ENCODE measurements around the gene PLEKHH3. TPM values are rescaled to one million over a fixed set of nuclear protein-coding genes. Genes with fewer than 3 reads are reported as not detected.

PLEKHH3 gene
- total RNA-seq, 1 experiment from 2014 or later = 66.3 TPM

DNA sequence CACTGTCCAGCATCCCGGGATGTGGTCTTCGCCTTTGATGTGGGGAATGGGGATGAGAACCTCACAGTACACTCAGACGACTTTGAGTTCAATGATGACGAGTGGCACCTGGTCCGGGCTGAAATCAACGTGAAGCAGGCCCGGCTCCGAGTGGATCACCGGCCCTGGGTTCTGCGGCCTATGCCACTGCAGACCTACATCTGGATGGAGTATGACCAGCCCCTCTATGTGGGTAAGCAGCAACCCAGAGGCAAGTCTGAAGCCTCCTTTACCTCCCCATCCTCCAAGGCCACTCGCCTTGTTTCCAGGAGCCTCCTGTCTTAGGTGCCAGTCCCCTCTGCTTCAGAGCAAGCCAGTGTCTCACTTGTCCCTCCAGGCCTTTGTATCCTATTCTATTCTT, 15.7 kb upstream of the PLEKHH3 start:
- no TSS peak for BruUV-seq (replicated peaks)
- intact Hi-C loops (cut with micrococcal nuclease) = no loop called here
- H3K9ac ChIP-seq (ENCODE audit: low read length) = no peak overlapping the region
- H3K27me3 ChIP-seq (ENCODE audit: insufficient read depth, low read length) = no peaks in the 10 kb centered on the region
- H4K20me1 ChIP-seq (ENCODE audit: insufficient read depth) = no peaks in the 10 kb centered on the region
- H3K9me3 ChIP-seq (ENCODE audit: control insufficient read depth in 1 of 2, insufficient read depth in 1 of 2, low read depth in 1 of 2, low read length in 2 of 2) = no peaks in the 10 kb centered on the region
- H3K4me2 ChIP-seq (ENCODE audit: low read length) = no peak overlapping the region
- H3K36me3 ChIP-seq (ENCODE audit: control insufficient read depth in 1 of 2, insufficient read depth in 2 of 2, low read length in 2 of 2) = no peaks in the 10 kb centered on the region; a peak in 1 of 4 replicates
- POLR2A ChIA-PET = no interaction called here
- no peaks in the 10 kb centered on the region for H3K79me2 ChIP-seq (ENCODE audit: insufficient read depth, low read length)
- no peak overlapping the region for H2AFZ ChIP-seq (ENCODE audit: low read depth, low read length, poor library complexity, severe bottlenecking)
- no peak overlapping the region for H3K4me3 ChIP-seq (replicated peaks in 1 of 2; ENCODE audit: low read depth in 1 of 2, low read length in 2 of 2)
- CTCF ChIA-PET = no interaction called here
- H3K4me1 ChIP-seq (ENCODE audit: control insufficient read depth in 1 of 2, insufficient read depth in 2 of 2, low read length in 2 of 2) = no peaks in the 10 kb centered on the region
- RAD21 ChIA-PET (ENCODE audit: low non-redundant PET in 1 of 2, low total read pairs in 2 of 2, uncharacterized antibody in 2 of 2, unreplicated experiment in 2 of 2) = no interaction called here
- DNase-seq (ENCODE audit: low read depth, low spot score) (no peak), ATAC-seq (no peak)
- TF ChIP-seq, protein P1, sequence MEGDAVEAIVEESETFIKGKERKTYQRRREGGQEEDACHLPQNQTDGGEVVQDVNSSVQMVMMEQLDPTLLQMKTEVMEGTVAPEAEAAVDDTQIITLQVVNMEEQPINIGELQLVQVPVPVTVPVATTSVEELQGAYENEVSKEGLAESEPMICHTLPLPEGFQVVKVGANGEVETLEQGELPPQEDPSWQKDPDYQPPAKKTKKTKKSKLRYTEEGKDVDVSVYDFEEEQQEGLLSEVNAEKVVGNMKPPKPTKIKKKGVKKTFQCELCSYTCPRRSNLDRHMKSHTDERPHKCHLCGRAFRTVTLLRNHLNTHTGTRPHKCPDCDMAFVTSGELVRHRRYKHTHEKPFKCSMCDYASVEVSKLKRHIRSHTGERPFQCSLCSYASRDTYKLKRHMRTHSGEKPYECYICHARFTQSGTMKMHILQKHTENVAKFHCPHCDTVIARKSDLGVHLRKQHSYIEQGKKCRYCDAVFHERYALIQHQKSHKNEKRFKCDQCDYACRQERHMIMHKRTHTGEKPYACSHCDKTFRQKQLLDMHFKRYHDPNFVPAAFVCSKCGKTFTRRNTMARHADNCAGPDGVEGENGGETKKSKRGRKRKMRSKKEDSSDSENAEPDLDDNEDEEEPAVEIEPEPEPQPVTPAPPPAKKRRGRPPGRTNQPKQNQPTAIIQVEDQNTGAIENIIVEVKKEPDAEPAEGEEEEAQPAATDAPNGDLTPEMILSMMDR (IDR thresholded peaks at IDR 0.05 in 2 of 3, conservative IDR thresholded peaks at IDR 0.05 in 1 of 3; ENCODE audit: borderline replicate concordance in 1 of 3, insufficient read depth in 1 of 3, low read depth in 2 of 3, low read length in 2 of 3) = no peak
- TF ChIP-seq JUND (IDR thresholded peaks at IDR 0.05) (no peak), EGR1 (IDR thresholded peaks at IDR 0.05; ENCODE audit: low read depth) (no peak), ELF1 (IDR thresholded peaks at IDR 0.05; ENCODE audit: borderline replicate concordance, low read depth) (no peak), POLR2AphosphoS5 (IDR thresholded peaks at IDR 0.05; ENCODE audit: low read depth, low read length) (no peak), YY1 (IDR thresholded peaks at IDR 0.05; ENCODE audit: extremely low read depth, insufficient replicate concordance, low read depth, low read length) (no peak), SRF (IDR thresholded peaks at IDR 0.05; ENCODE audit: low read depth) (no peak), SP1 (IDR thresholded peaks at IDR 0.05; ENCODE audit: low read depth) (no peak)
- TF ChIP-seq, protein P2, sequence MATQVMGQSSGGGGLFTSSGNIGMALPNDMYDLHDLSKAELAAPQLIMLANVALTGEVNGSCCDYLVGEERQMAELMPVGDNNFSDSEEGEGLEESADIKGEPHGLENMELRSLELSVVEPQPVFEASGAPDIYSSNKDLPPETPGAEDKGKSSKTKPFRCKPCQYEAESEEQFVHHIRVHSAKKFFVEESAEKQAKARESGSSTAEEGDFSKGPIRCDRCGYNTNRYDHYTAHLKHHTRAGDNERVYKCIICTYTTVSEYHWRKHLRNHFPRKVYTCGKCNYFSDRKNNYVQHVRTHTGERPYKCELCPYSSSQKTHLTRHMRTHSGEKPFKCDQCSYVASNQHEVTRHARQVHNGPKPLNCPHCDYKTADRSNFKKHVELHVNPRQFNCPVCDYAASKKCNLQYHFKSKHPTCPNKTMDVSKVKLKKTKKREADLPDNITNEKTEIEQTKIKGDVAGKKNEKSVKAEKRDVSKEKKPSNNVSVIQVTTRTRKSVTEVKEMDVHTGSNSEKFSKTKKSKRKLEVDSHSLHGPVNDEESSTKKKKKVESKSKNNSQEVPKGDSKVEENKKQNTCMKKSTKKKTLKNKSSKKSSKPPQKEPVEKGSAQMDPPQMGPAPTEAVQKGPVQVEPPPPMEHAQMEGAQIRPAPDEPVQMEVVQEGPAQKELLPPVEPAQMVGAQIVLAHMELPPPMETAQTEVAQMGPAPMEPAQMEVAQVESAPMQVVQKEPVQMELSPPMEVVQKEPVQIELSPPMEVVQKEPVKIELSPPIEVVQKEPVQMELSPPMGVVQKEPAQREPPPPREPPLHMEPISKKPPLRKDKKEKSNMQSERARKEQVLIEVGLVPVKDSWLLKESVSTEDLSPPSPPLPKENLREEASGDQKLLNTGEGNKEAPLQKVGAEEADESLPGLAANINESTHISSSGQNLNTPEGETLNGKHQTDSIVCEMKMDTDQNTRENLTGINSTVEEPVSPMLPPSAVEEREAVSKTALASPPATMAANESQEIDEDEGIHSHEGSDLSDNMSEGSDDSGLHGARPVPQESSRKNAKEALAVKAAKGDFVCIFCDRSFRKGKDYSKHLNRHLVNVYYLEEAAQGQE (IDR thresholded peaks at IDR 0.05; ENCODE audit: low read depth) = no peak
- TF ChIP-seq, protein P3, sequence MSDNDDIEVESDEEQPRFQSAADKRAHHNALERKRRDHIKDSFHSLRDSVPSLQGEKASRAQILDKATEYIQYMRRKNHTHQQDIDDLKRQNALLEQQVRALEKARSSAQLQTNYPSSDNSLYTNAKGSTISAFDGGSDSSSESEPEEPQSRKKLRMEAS (IDR thresholded peaks at IDR 0.05) = no peak
- TF ChIP-seq, protein P4, sequence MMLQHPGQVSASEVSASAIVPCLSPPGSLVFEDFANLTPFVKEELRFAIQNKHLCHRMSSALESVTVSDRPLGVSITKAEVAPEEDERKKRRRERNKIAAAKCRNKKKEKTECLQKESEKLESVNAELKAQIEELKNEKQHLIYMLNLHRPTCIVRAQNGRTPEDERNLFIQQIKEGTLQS (IDR thresholded peaks at IDR 0.05) = no peak
- no peak overlapping the region for H3K27ac ChIP-seq (ENCODE audit: low read depth, low read length)
- H3K9me2 ChIP-seq (ENCODE audit: insufficient read depth) = no peaks in the 10 kb centered on the region

Measured in HCT116 (cell line).